HepG2 (cell line): ENCODE data around the gene ASIC2. TPM values are rescaled to one million over a fixed set of nuclear protein-coding genes. Genes with fewer than 3 reads are reported as not detected.

Experiments used
- CBFB ChIP-seq: sonication (generic); formaldehyde crosslinking; IDR thresholded peaks from 2 replicates; pipeline ENCODE4 v1.4.0; 2020; ENCODE audit warnings: missing genetic modification reagents
- PRDM4 ChIP-seq: sonication (generic); formaldehyde crosslinking; IDR thresholded peaks from 2 replicates; pipeline ENCODE4 v1.9.0; 2021; ENCODE audit warnings: missing genetic modification reagents, borderline replicate concordance
- ZKSCAN5 ChIP-seq: sonication (generic); formaldehyde crosslinking; IDR thresholded peaks from 2 replicates; pipeline ENCODE4 v1.5.1; 2020; ENCODE audit warnings: mild to moderate bottlenecking, missing genetic modification reagents
- ZNF235 ChIP-seq: sonication (generic); formaldehyde crosslinking; IDR thresholded peaks from 2 replicates; pipeline ENCODE4 v1.8.1; 2023; ENCODE audit warnings: mild to moderate bottlenecking, missing genetic modification reagents, borderline replicate concordance
- ZNF407 ChIP-seq: sonication (generic); formaldehyde crosslinking; IDR thresholded peaks from one replicate; pipeline ENCODE4 v1.5.1; 2020; ENCODE audit warnings: mild to moderate bottlenecking, missing genetic modification reagents; ENCODE audit errors: not compliant biosample characterization
- ZNF883 ChIP-seq: sonication (generic); formaldehyde crosslinking; IDR thresholded peaks from 2 replicates; pipeline ENCODE4 v1.5.1; 2020; ENCODE audit warnings: mild to moderate bottlenecking, missing genetic modification reagents; ENCODE audit errors: not compliant biosample characterization
- polyA plus RNA-seq, 8 experiments: library from polyadenylated mRNA; depleted of rRNA in 3 of 8; stranded (reverse) in 7 of 8; unstranded in 1 of 8; fragments of >200 nt; fragmentation: Illumina TruSeq in 4 of 8; extraction: Trizol in 4 of 8; gene quantifications; 2 replicates each; pipeline versions ENCODE4 v1.2.1 to v1.2.3, GENCODE V29; 2011 to 2016; ENCODE audit warnings: low read depth in 4 of 8, missing spikeins in 1 of 8, mixed read lengths in 1 of 8; ENCODE audit not compliant: insufficient read depth in 1 of 8
- total RNA-seq, 5 experiments: library from RNA; depleted of rRNA; stranded (reverse); fragments of >200 nt; fragmentation: Illumina TruSeq; extraction: Trizol; gene quantifications; 2 replicates each; pipeline ENCODE4 v1.2.3, GENCODE V29; 2016; ENCODE audit warnings: low read depth in 1 of 5

The ASIC2 gene
- total and polyA plus RNA-seq, 2 of the 13 experiments (the other 11 are each of a cell fraction or from before 2014, with no cell fraction given) = not detected

- no peak for TF ChIP-seq ZNF407 (CRISPR knock-in tag)
- no peak for TF ChIP-seq ZNF235 (CRISPR knock-in tag)
- TF ChIP-seq ZKSCAN5 = no peak
- TF ChIP-seq PRDM4 = no peak
- TF ChIP-seq CBFB (CRISPR knock-in tag) = no peak
- no peak for TF ChIP-seq ZNF883
- TF ChIP-seq, all 625 proteins: peak for 0
Observed at GRCh38 chr17:33324736-33325135, 31.6 kb upstream of the ASIC2 start (continued).
